Caco-2 (cell line): ENCODE measurements around the gene SLC2A11. TPM values are rescaled to one million over a fixed set of nuclear protein-coding genes. Genes with fewer than 3 reads are reported as not detected.

Experiments
- BruUV-seq: library from RNA; stranded (reverse); fragments of 400-500 nt; replicated peaks from 2 replicates; lab custom pipeline; 2021; lab: Mats Ljungman, UMichigan
- CTCF ChIA-PET: fragments of 300-600 bp; sonication (Branson Sonifier 250); formaldehyde crosslinking; loops from one replicate; lab custom pipeline; 2022; ENCODE audit warnings: antibody characterized with exemption; lab: Charles Lee
- POLR2A ChIA-PET: fragments of 300-600 bp; sonication (Branson Sonifier 250); formaldehyde crosslinking; loops from one replicate; lab custom pipeline; 2022; ENCODE audit warnings: antibody characterized with exemption; lab: Charles Lee
- DNase-seq, 2 experiments: peaks; one replicate each; pipeline versions ENCODE4 v3.0.0 to v3.0.0-alpha.2; 2020 to 2022
- H3K27me3 ChIP-seq: replicated peaks from 2 replicates; pipeline ENCODE4 v1.6.0; 2011; ENCODE audit warnings: low read length; ENCODE audit not compliant: control insufficient read depth, insufficient read depth
- H3K36me3 ChIP-seq: 2 replicates; pipeline ENCODE4 v1.5.1; 2011; ENCODE audit warnings: low read length; ENCODE audit not compliant: control insufficient read depth, insufficient read depth
- H3K4me1 ChIP-seq: fragments of 250-450 bp; sonication (Bioruptor Pico); 2 replicates; pipeline ENCODE4 v1.5.1; 2020; ENCODE audit warnings: mild to moderate bottlenecking
- H3K4me3 ChIP-seq: 2 replicates; pipeline ENCODE4 v1.5.1; 2011; ENCODE audit warnings: low read depth, mild to moderate bottlenecking, control low read depth, low read length
- H3K9me3 ChIP-seq: fragments of 250-450 bp; sonication (Bioruptor Pico); 2 replicates; pipeline ENCODE4 v1.5.1; 2020; ENCODE audit warnings: mild to moderate bottlenecking, moderate library complexity
- H3K27ac Mint-ChIP-seq: one replicate; pipeline ENCODE4 v1.8.0; 2022; ENCODE audit warnings: mixed read lengths; ENCODE audit not compliant: unreplicated experiment
- H3K27me3 Mint-ChIP-seq: one replicate; pipeline ENCODE4 v1.8.0; 2022; ENCODE audit warnings: mixed read lengths; ENCODE audit not compliant: insufficient read depth, unreplicated experiment
- H3K36me3 Mint-ChIP-seq: one replicate; pipeline ENCODE4 v1.8.0; 2022; ENCODE audit warnings: mild to moderate bottlenecking, mixed read lengths; ENCODE audit not compliant: insufficient read depth, unreplicated experiment
- H3K4me1 Mint-ChIP-seq: one replicate; pipeline ENCODE4 v1.8.0; 2022; ENCODE audit warnings: low read depth, mixed read lengths; ENCODE audit not compliant: unreplicated experiment
- H3K4me3 Mint-ChIP-seq: one replicate; pipeline ENCODE4 v1.8.0; 2022; ENCODE audit warnings: mild to moderate bottlenecking, moderate library complexity, mixed read lengths; ENCODE audit not compliant: unreplicated experiment
- H3K9me3 Mint-ChIP-seq: one replicate; pipeline ENCODE4 v1.8.0; 2022; ENCODE audit warnings: mixed read lengths; ENCODE audit not compliant: unreplicated experiment
- CTCF ChIP-seq, 2 experiments: fragments of 200-600 bp in 1 of 2; IDR thresholded peaks; 1 replicate in 1 of 2; 2 replicates in 1 of 2; pipeline versions ENCODE4 v1.5.1 to v1.8.0; 2011 to 2022; ENCODE audit warnings: antibody characterized with exemption in 1 of 2, control low read depth in 1 of 2, inconsistent platforms in 1 of 2, low read depth in 1 of 2, low read length in 1 of 2, mild to moderate bottlenecking in 1 of 2, moderate library complexity in 1 of 2; ENCODE audit not compliant: insufficient read depth in 1 of 2, severe bottlenecking in 1 of 2, unreplicated experiment in 1 of 2
- intact Hi-C: fragments of 100-400 bp; cut with micrococcal nuclease; formaldehyde crosslinking; loops from one replicate; pipeline ENCODE4 v1.10.0; 2022; ENCODE audit not compliant: unreplicated experiment
- total RNA-seq: library from RNA; stranded (reverse); gene quantifications from 2 replicates; pipeline ENCODE4 v1.2.3, GENCODE V29; 2022

SLC2A11 gene
- total RNA-seq, 1 experiment from 2014 or later, result 32.4 TPM

GRCh38 chr22:23901600-23901999, 43.9 kb downstream of the SLC2A11 start:
- H3K27me3 ChIP-seq, result no peaks in the 10 kb centered on the region
- peaks cover 10% of the 10 kb centered on the region for H3K4me1 Mint-ChIP-seq
- no peak overlapping the region for H3K4me3 Mint-ChIP-seq
- H3K4me3 ChIP-seq, result no peak overlapping the region
- no peak overlapping the region for H3K27ac Mint-ChIP-seq
- peaks cover 21% of the 10 kb centered on the region for H3K36me3 Mint-ChIP-seq
- H3K4me1 ChIP-seq, result no peaks in the 10 kb centered on the region
- TF ChIP-seq CTCF (IDR thresholded peaks at IDR 0.05; ENCODE audit: insufficient read depth in 1 of 2, low read depth in 1 of 2, low read length in 1 of 2, severe bottlenecking in 1 of 2, unreplicated experiment in 1 of 2), result no peak
- no peaks in the 10 kb centered on the region for H3K27me3 Mint-ChIP-seq
- intact Hi-C loops, result no loop called here
- no TSS peak for BruUV-seq
- H3K36me3 ChIP-seq, result peaks cover 3% of the 10 kb centered on the region
- peaks cover 22% of the 10 kb centered on the region for H3K9me3 Mint-ChIP-seq
- no peak for DNase-seq
- ChIA-PET CTCF (no interaction called here), POLR2A (no interaction called here)
- 0 out of 2 replicates have a peak, but pooled peaks cover 3% of the 10 kb centered on the region for H3K9me3 ChIP-seq

- Mint-ChIP-seq H3K9me3 (peaks cover 27% of the 10 kb centered on the region), H3K4me1 (peaks cover 14% of the 10 kb centered on the region), H3K27me3 (no peaks in the 10 kb centered on the region), H3K4me3 (no peak overlapping the region), H3K27ac (no peak overlapping the region), H3K36me3 (peaks cover 4% of the 10 kb centered on the region)
- Histone ChIP-seq H3K9me3 (0 out of 2 replicates have a peak, but pooled peaks cover 3% of the 10 kb centered on the region), H3K4me3 (no peak overlapping the region), H3K4me1 (peaks cover 8% of the 10 kb centered on the region), H3K36me3 (no peaks in the 10 kb centered on the region), H3K27me3 (no peaks in the 10 kb centered on the region)
- TF ChIP-seq CTCF (IDR thresholded peaks at IDR 0.05; ENCODE audit: insufficient read depth in 1 of 2, low read depth in 1 of 2, low read length in 1 of 2, severe bottlenecking in 1 of 2, unreplicated experiment in 1 of 2), result no peak
- ChIA-PET POLR2A (no interaction called here), CTCF (interaction anchor here (1.7 kb wide), 1 partner anchor 10 kb away, joined by 5 read pairs; the partner anchor contains the start of gene MIF)
- no peak for DNase-seq
- BruUV-seq, result no TSS peak
- intact Hi-C loops, result no loop called here
These were observed 45.8 kb downstream of the SLC2A11 start for GRCh38 chr22:23903328-23903971.

GRCh38 chr22:23904573-23905254, 47.0 kb downstream of the SLC2A11 start:
- intact Hi-C loops, result no loop called here
- TF ChIP-seq CTCF (IDR thresholded peaks at IDR 0.05; ENCODE audit: insufficient read depth in 1 of 2, low read depth in 1 of 2, low read length in 1 of 2, severe bottlenecking in 1 of 2, unreplicated experiment in 1 of 2), result no peak
- Histone ChIP-seq H3K36me3 (no peaks in the 10 kb centered on the region), H3K9me3 (0 out of 2 replicates have a peak, but pooled peaks cover 3% of the 10 kb centered on the region), H3K4me3 (no peak overlapping the region), H3K4me1 (peaks cover 20% of the 10 kb centered on the region), H3K27me3 (no peaks in the 10 kb centered on the region)
- POLR2A ChIA-PET, result no interaction called here
- Mint-ChIP-seq H3K36me3 (peaks cover under 1% of the 10 kb centered on the region), H3K27me3 (no peaks in the 10 kb centered on the region), H3K4me1 (peaks cover 20% of the 10 kb centered on the region), H3K4me3 (no peak overlapping the region), H3K27ac (no peak overlapping the region), H3K9me3 (peaks cover 25% of the 10 kb centered on the region)
- no peak for DNase-seq
- no TSS peak for BruUV-seq
- CTCF ChIA-PET, result no interaction called here
